Measurements from ENCODE around the gene CTIF. TPM values are rescaled to one million over a fixed set of nuclear protein-coding genes. Genes with fewer than 3 reads are reported as not detected.

CTIF gene
- polyA plus RNA-seq, 1 donor from 2014 or later: 50.2 TPM

DNA sequence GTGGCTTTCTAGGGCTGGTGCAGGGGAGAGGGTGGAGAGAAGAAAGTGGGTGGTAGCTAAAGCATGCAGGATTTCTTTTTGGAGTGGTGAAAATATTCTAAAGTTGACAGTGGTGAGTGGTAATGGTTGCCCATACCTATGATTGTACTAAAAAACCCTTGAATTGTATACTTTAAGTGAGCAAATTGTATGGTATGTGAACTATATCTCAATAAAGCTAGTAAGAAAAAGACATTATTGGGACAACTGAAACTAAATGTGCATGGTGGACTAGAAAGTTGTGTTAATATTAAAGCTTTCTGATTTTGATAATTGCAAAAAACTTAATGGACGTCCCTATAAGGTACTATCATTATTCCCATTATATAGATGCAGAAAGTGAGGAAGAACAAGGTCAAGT is 361.6 kb downstream of the CTIF start:
- Histone ChIP-seq H3K9me2 (ENCODE audit: insufficient read depth, low read length) (no peaks in the 10 kb centered on the region), H3K27ac (ENCODE audit: low read length) (no peak overlapping the region), H3K9ac (ENCODE audit: low read length) (no peak overlapping the region), H3K27me3 (ENCODE audit: insufficient read depth, low read depth, low read length) (no peaks in the 10 kb centered on the region), H3K4me2 (ENCODE audit: low read length) (no peak overlapping the region), H3K79me2 (replicated peaks; ENCODE audit: insufficient read depth, low read length) (no peaks in the 10 kb centered on the region), H3F3A (ENCODE audit: insufficient read depth, low read length, poor library complexity, severe bottlenecking) (no peaks in the 10 kb centered on the region), H4K20me1 (ENCODE audit: insufficient read depth) (no peaks in the 10 kb centered on the region), H3K36me3 (ENCODE audit: insufficient read depth, low read length) (no peaks in the 10 kb centered on the region), H3K9me3 (ENCODE audit: low read length) (peaks cover 5% of the 10 kb centered on the region), H3K4me3 (ENCODE audit: low read length) (no peak overlapping the region), H2AFZ (ENCODE audit: low read depth, low read length) (no peak overlapping the region)
- no peak for TF ChIP-seq TAF1 (IDR thresholded peaks at IDR 0.05; ENCODE audit: low read depth)
- TF ChIP-seq SMC3 (conservative IDR thresholded peaks at IDR 0.05; ENCODE audit: poor library complexity): no peak
- TF ChIP-seq MXI1 (conservative IDR thresholded peaks at IDR 0.05; ENCODE audit: poor library complexity, severe bottlenecking): no peak
- TF ChIP-seq, protein P1, sequence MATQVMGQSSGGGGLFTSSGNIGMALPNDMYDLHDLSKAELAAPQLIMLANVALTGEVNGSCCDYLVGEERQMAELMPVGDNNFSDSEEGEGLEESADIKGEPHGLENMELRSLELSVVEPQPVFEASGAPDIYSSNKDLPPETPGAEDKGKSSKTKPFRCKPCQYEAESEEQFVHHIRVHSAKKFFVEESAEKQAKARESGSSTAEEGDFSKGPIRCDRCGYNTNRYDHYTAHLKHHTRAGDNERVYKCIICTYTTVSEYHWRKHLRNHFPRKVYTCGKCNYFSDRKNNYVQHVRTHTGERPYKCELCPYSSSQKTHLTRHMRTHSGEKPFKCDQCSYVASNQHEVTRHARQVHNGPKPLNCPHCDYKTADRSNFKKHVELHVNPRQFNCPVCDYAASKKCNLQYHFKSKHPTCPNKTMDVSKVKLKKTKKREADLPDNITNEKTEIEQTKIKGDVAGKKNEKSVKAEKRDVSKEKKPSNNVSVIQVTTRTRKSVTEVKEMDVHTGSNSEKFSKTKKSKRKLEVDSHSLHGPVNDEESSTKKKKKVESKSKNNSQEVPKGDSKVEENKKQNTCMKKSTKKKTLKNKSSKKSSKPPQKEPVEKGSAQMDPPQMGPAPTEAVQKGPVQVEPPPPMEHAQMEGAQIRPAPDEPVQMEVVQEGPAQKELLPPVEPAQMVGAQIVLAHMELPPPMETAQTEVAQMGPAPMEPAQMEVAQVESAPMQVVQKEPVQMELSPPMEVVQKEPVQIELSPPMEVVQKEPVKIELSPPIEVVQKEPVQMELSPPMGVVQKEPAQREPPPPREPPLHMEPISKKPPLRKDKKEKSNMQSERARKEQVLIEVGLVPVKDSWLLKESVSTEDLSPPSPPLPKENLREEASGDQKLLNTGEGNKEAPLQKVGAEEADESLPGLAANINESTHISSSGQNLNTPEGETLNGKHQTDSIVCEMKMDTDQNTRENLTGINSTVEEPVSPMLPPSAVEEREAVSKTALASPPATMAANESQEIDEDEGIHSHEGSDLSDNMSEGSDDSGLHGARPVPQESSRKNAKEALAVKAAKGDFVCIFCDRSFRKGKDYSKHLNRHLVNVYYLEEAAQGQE (IDR thresholded peaks at IDR 0.05; ENCODE audit: borderline replicate concordance): no peak
- TF ChIP-seq RAD21 (conservative IDR thresholded peaks at IDR 0.05): no peak
- no peak for TF ChIP-seq POLR2AphosphoS5 (IDR thresholded peaks at IDR 0.05)
- no peak for TF ChIP-seq EZH2 (IDR thresholded peaks at IDR 0.05; ENCODE audit: borderline replicate concordance, insufficient read depth, low read length, poor library complexity, severe bottlenecking)
- TF ChIP-seq, protein P2, sequence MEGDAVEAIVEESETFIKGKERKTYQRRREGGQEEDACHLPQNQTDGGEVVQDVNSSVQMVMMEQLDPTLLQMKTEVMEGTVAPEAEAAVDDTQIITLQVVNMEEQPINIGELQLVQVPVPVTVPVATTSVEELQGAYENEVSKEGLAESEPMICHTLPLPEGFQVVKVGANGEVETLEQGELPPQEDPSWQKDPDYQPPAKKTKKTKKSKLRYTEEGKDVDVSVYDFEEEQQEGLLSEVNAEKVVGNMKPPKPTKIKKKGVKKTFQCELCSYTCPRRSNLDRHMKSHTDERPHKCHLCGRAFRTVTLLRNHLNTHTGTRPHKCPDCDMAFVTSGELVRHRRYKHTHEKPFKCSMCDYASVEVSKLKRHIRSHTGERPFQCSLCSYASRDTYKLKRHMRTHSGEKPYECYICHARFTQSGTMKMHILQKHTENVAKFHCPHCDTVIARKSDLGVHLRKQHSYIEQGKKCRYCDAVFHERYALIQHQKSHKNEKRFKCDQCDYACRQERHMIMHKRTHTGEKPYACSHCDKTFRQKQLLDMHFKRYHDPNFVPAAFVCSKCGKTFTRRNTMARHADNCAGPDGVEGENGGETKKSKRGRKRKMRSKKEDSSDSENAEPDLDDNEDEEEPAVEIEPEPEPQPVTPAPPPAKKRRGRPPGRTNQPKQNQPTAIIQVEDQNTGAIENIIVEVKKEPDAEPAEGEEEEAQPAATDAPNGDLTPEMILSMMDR (IDR thresholded peaks at IDR 0.05; ENCODE audit: poor library complexity, severe bottlenecking): no peak

DNA sequence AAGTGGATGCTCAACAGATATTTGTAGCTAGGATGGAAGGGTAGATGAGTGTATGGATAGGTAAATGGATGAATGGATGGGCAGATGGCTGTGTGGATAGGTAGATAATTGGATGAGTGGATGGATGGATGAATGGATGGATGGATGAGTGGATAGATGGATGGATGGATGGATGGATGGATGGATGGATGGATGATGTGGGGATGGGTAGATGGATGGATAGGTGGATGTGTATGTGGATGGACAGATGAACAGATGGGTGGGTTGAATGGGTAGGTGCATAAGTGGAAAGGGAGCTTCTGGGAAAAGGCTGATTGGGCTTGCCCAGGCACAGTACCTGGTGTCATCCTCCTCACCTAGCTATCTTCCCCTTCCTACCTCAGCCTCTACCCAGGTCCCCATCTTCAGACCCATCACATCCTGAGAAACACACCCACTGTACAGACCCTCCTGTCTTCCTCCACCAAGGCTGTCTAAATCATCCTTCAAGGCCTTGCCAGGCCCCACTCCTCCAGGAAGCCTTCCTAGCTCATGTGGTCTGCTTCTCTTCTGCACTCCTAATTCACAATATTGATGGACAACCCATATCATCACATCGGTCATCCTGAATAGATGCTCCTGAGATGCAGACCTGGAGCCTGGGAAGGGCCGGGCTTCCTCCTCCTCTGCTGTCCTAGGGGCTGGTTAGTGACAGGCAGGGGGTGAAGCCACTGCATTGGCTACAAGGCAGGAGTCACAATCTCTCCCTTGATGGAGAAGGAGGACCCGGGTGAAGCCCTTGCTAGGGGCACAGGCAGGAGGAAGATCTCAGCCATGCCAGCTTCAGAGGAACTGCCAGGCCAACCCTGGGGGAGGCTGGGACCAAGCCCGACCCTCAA is 362.6 kb downstream of the CTIF start:
- Histone ChIP-seq H4K20me1 (ENCODE audit: insufficient read depth) (no peaks in the 10 kb centered on the region), H3K27ac (ENCODE audit: low read length) (no peak overlapping the region), H3K9me3 (ENCODE audit: low read length) (peaks cover 5% of the 10 kb centered on the region), H3F3A (ENCODE audit: insufficient read depth, low read length, poor library complexity, severe bottlenecking) (no peaks in the 10 kb centered on the region), H2AFZ (ENCODE audit: low read depth, low read length) (no peak overlapping the region), H3K27me3 (ENCODE audit: insufficient read depth, low read depth, low read length) (no peaks in the 10 kb centered on the region), H3K4me3 (ENCODE audit: low read length) (no peak overlapping the region), H3K4me2 (ENCODE audit: low read length) (no peak overlapping the region), H3K9me2 (ENCODE audit: insufficient read depth, low read length) (no peaks in the 10 kb centered on the region), H3K79me2 (replicated peaks; ENCODE audit: insufficient read depth, low read length) (no peaks in the 10 kb centered on the region), H3K9ac (ENCODE audit: low read length) (no peak overlapping the region), H3K36me3 (ENCODE audit: insufficient read depth, low read length) (no peaks in the 10 kb centered on the region)
- TF ChIP-seq, protein P1 (IDR thresholded peaks at IDR 0.05; ENCODE audit: borderline replicate concordance): no peak
- TF ChIP-seq RAD21 (conservative IDR thresholded peaks at IDR 0.05) (no peak), SMC3 (conservative IDR thresholded peaks at IDR 0.05; ENCODE audit: poor library complexity) (no peak), EP300 (conservative IDR thresholded peaks at IDR 0.05; ENCODE audit: poor library complexity, severe bottlenecking) (no peak), POLR2AphosphoS5 (IDR thresholded peaks at IDR 0.05) (no peak), TAF1 (IDR thresholded peaks at IDR 0.05; ENCODE audit: low read depth) (no peak), EZH2 (IDR thresholded peaks at IDR 0.05; ENCODE audit: borderline replicate concordance, insufficient read depth, low read length, poor library complexity, severe bottlenecking) (no peak), MXI1 (conservative IDR thresholded peaks at IDR 0.05; ENCODE audit: poor library complexity, severe bottlenecking) (no peak)
- TF ChIP-seq, protein P2 (IDR thresholded peaks at IDR 0.05; ENCODE audit: poor library complexity, severe bottlenecking): no peak

Data from neural cell (in vitro differentiated cells).